ENCODE data around the gene KCNK3. TPM values are rescaled to one million over a fixed set of nuclear protein-coding genes. Genes with fewer than 3 reads are reported as not detected.

The KCNK3 gene
- total RNA-seq, 4 donors from 2014 or later, result 2.1 to 13.0 (median 7.9) TPM

GRCh38 chr2:26730549-26731344 is 38.2 kb downstream of the KCNK3 start:
- intact Hi-C loops (cut with DNase I), result no loop called here
- Histone ChIP-seq H3K9me3 (no peaks in the 10 kb centered on the region), H3K27me3 (no peaks in the 10 kb centered on the region), H3K4me3 (no peak overlapping the region), H3K36me3 (peaks cover 0 to 9% (median 2%) of the 10 kb centered on the region in 4 donors), H3K27ac (replicated peaks in 1 of 4) (no peak overlapping the region), H3K4me1 (peaks cover 0 to 1% (median 1%) of the 10 kb centered on the region in 4 donors)
- no peak for DNase-seq (ENCODE audit: extremely low spot score)
- TF ChIP-seq EP300 (IDR thresholded peaks at IDR 0.05) (no peak), CTCF (IDR thresholded peaks at IDR 0.05) (no peak), POLR2A (IDR thresholded peaks at IDR 0.05; ENCODE audit: low read depth) (no peak), POLR2AphosphoS5 (IDR thresholded peaks at IDR 0.05) (no peak)
- WGBS, result 82% methylated on average over 12 of the region's 19 CpGs

- intact Hi-C loops (cut with DNase I), result no loop called here
- Histone ChIP-seq H3K27ac (replicated peaks in 1 of 4) (no peak overlapping the region), H3K9me3 (no peaks in the 10 kb centered on the region), H3K36me3 (peaks cover 0 to 9% (median 2%) of the 10 kb centered on the region in 4 donors), H3K27me3 (no peaks in the 10 kb centered on the region), H3K4me1 (peaks cover 3 to 9% (median 5%) of the 10 kb centered on the region in 4 donors), H3K4me3 (no peak overlapping the region)
- TF ChIP-seq POLR2AphosphoS5 (IDR thresholded peaks at IDR 0.05), result no peak
- no peak for TF ChIP-seq CTCF (IDR thresholded peaks at IDR 0.05)
- TF ChIP-seq EP300 (IDR thresholded peaks at IDR 0.05), result no peak
- TF ChIP-seq POLR2A (IDR thresholded peaks at IDR 0.05; ENCODE audit: low read depth), result no peak
- 77% methylated on average over 4 of the region's 4 CpGs for WGBS
- DNase-seq (ENCODE audit: extremely low spot score), result no peak
Observed at GRCh38 chr2:26731714-26732113, 39.2 kb downstream of the KCNK3 start.

GRCh38 chr2:26732446-26732845 is 39.9 kb downstream of the KCNK3 start:
- Histone ChIP-seq H3K27me3 (no peaks in the 10 kb centered on the region), H3K9me3 (no peaks in the 10 kb centered on the region), H3K27ac (replicated peaks in 1 of 4) (no peak overlapping the region), H3K4me3 (no peak overlapping the region), H3K4me1 (peaks cover 3 to 9% (median 5%) of the 10 kb centered on the region in 4 donors), H3K36me3 (peaks cover 0 to 9% (median 2%) of the 10 kb centered on the region in 4 donors)
- WGBS, result 98% methylated on average over 3 of the region's 3 CpGs
- no peak for DNase-seq (ENCODE audit: extremely low spot score)
- intact Hi-C loops (cut with DNase I), result no loop called here
- no peak for TF ChIP-seq EP300 (IDR thresholded peaks at IDR 0.05)
- no peak for TF ChIP-seq CTCF (IDR thresholded peaks at IDR 0.05)
- TF ChIP-seq POLR2A (IDR thresholded peaks at IDR 0.05; ENCODE audit: low read depth), result no peak
- TF ChIP-seq POLR2AphosphoS5 (IDR thresholded peaks at IDR 0.05), result no peak

- 86% methylated on average over 9 of the region's 9 CpGs for WGBS
- H3K4me1 ChIP-seq, result peaks cover 3 to 9% (median 5%) of the 10 kb centered on the region in 4 donors
- no peak for DNase-seq (ENCODE audit: extremely low spot score)
- H3K36me3 ChIP-seq, result peaks cover 0 to 4% (median 0%) of the 10 kb centered on the region in 4 donors
- H3K9me3 ChIP-seq, result no peaks in the 10 kb centered on the region
- H3K27ac ChIP-seq (replicated peaks in 1 of 4), result no peak overlapping the region
- TF ChIP-seq CTCF (IDR thresholded peaks at IDR 0.05) (no peak), POLR2AphosphoS5 (IDR thresholded peaks at IDR 0.05) (no peak), EP300 (IDR thresholded peaks at IDR 0.05) (no peak), POLR2A (IDR thresholded peaks at IDR 0.05; ENCODE audit: low read depth) (no peak)
- intact Hi-C loops (cut with DNase I), result no loop called here
- H3K4me3 ChIP-seq, result no peak overlapping the region
- no peaks in the 10 kb centered on the region for H3K27me3 ChIP-seq
Observed at GRCh38 chr2:26733413-26733812, 40.9 kb downstream of the KCNK3 start.
